Subcutaneous adipose tissue (tissue), 4 donors: Measurements from ENCODE around the gene OOEP. TPM values are rescaled to one million over a fixed set of nuclear protein-coding genes. Genes with fewer than 3 reads are reported as not detected.

Experiments
- total RNA-seq, 4 donors: library from RNA; depleted of rRNA; stranded (reverse); fragments of >200 nt; gene quantifications; one replicate each; pipeline ENCODE4 v1.1.0, GENCODE V29; 2016
- TF ChIP-seq, protein P1 (sequence below): fragments of 450-650 bp; IDR thresholded peaks from one replicate; pipeline ENCODE4 v1.5.1; 2016; ENCODE audit warnings: low read depth, mild to moderate bottlenecking, control low read depth, antibody characterized with exemption, moderate library complexity

The OOEP gene
- total RNA-seq, 4 donors from 2014 or later: not detected

DNA sequence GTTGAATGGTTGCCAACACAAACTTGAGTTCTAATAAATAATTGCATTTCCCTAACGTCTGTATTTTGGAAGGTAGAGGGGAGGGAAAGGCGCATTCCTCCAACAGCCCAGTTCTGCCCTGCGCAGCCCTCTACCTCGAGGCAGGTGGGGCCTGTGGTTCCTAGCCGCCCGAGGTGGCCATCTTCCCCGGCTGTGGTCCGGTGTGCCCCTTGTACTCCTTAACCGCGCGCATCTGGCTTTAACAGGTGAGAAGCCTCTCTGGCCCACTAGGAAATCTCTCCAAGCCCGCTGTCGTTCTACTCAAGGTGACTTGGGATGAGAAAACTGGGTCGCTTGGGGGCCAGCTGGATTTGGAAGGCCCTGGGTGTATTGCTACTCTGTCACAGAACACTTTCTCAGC is 5.6 kb downstream of the OOEP start:
- TF ChIP-seq, protein P1, sequence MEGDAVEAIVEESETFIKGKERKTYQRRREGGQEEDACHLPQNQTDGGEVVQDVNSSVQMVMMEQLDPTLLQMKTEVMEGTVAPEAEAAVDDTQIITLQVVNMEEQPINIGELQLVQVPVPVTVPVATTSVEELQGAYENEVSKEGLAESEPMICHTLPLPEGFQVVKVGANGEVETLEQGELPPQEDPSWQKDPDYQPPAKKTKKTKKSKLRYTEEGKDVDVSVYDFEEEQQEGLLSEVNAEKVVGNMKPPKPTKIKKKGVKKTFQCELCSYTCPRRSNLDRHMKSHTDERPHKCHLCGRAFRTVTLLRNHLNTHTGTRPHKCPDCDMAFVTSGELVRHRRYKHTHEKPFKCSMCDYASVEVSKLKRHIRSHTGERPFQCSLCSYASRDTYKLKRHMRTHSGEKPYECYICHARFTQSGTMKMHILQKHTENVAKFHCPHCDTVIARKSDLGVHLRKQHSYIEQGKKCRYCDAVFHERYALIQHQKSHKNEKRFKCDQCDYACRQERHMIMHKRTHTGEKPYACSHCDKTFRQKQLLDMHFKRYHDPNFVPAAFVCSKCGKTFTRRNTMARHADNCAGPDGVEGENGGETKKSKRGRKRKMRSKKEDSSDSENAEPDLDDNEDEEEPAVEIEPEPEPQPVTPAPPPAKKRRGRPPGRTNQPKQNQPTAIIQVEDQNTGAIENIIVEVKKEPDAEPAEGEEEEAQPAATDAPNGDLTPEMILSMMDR: no peak

DNA sequence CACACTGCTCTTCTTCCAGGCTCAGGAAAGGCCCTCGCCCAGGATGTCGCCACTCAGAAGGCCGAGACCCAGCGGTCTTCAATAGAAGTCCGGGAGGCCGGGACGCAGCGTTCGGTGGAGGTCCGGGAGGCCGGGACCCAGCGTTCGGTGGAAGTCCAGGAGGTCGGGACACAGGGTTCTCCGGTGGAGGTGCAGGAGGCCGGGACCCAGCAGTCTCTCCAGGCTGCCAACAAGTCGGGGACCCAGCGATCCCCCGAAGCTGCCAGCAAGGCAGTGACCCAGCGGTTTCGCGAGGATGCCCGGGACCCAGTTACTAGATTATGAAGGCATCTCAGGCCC is 6.2 kb downstream of the OOEP start:
- TF ChIP-seq, protein P1: no peak

DNA sequence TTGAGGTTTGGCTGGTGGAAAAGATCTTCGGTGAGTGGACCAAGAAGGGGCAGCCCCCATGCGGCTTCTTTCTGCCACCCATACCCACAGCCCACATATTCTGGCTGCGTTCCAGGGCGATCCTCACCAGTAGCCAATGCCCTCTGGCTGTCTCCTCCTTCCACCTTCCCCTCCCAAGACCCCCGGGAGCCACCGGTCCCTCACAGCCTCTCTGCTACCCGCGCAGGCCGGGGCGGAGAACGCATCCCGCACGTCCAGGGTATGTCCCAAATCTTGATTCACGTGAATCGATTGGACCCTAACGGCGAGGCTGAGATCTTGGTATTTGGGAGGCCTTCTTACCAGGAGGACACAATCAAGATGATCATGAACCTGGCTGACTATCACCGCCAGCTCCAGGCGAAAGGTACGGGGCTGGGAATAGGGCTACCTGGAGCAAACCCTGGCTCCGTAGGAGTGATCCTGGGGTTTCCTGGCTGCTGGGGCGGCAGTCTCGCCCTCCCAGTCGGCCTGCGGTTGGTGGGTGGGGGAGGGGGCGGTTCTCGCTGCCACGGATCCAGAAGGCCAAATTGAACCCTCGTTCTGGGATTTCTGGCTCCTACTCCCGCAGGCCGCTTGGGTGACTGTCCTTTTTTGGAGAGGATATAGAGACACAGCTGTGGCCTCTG is 6.7 kb downstream of the OOEP start:
- TF ChIP-seq, protein P1: no peak

DNA sequence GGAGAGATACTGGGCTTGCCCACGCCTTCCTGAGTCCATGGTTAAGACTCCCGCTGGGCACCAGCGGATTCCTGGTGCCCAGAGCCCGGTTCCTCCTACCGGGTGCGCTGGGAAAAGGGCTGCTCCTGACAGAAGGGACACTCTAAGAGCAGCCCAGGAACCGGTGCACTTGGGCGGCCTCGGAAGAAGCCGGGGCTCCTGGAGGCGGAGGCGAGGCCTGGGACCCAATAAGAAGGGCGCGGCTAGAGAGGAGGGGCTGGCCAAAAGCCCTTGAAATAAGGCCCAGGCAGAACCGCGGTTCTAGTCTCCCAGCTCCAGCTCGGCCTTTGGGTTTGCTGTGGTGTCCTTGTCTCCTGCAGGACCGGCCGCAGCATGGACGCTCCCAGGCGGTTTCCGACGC is 7.3 kb downstream of the OOEP start, which contains the start of gene KHDC3L:
KHDC3L (plus strand) TSS at position 301 of the 400 bp plus-strand sequence; CDS start at position 373, 72 bp downstream.
- TF ChIP-seq, protein P1: no peak

DNA sequence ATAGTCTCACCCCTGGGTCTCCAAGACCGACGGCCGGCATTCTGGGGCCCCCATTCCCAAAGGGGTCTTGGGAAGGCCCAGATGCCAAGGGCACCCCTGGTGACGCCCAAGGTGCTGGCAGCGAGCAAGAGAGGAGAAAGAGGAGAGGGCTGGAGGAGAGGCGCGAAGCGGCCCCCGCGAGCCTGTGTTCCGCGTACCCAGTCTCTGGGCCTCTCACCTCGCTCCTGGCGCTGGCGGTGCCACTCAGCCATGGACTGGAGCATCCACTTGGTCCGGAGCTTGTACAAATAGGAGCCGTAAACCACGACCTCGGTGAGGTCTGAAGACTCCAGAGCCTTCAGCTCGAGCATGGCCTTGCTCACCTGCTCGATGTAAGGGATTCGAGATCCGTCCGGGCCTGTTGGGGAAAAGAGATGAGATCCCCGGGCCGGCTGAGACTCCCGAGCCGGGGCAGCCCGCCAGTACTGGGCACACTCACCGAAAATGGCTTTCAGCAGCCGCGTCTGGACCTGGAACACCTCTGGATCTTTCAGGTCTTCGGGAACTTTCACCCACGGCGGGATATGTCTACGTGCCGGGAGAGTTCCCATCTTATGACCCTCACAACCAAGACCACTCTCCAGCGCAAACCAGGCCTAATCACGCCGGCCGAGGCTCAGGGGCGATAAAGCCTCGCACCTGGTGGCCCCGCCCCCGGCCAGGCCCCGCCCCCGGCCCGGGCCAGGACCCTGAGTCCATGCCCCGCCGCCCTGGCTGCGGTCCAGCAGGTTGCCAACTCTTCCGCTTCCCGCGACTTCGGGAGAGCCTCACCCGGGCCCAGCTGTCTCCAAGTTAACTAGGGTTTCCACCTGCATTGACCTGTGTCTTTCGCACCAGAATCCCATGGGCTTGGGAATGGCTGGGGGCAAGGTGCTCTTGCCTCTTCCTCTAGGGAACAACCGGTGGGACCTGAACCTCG is 15.8 kb downstream of the OOEP start, which contains the start of gene DPPA5:
DPPA5 (minus strand) TSS at position 641 of the 958 bp plus-strand sequence; CDS start at position 590, 51 bp downstream.
- TF ChIP-seq, protein P1: no peak

DNA sequence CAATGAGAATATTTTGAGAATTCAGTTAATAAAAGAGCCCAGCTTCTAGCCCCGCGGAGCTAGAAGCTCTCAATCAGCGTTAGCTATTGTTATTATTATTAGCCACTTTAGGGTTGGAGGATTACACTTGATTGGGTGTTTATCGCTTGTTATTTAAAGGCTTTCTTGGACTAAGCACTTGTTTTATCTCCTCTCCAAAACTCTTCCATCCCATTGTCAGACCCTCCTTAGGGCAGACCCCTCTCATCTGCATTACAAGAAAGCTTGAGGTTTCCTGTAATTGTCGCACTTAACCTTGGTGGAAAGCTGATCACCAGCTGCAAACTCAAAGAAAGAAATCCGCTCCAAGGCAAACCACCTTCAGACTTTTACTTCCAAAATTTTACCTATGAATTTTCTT is 20.4 kb downstream of the OOEP start:
- TF ChIP-seq, protein P1: no peak
